Omental fat pad (tissue), 4 donors: ENCODE results near the gene HOMER2. TPM values are rescaled to one million over a fixed set of nuclear protein-coding genes. Genes with fewer than 3 reads are reported as not detected.

Experiments
- ATAC-seq: fragments of 150-250 bp; one replicate; pipeline ENCODE4 v1.9.1; 2016; ENCODE audit warnings: mild to moderate bottlenecking, moderate library complexity; ENCODE audit not compliant: low FRiP score
- DNase-seq: peaks from one replicate; pipeline ENCODE4 v3.0.0-alpha.2; 2019; ENCODE audit warnings: low spot score
- CTCF ChIP-seq, 3 donors: fragments of 450-650 bp; IDR thresholded peaks; one replicate each; pipeline ENCODE4 v1.5.1; 2016 to 2017; ENCODE audit warnings: antibody characterized with exemption in 3 of 3, mild to moderate bottlenecking in 3 of 3, moderate library complexity in 2 of 3
- total RNA-seq, 4 donors: library from RNA; depleted of rRNA; stranded (reverse); fragments of >200 nt; gene quantifications; one replicate each; pipeline ENCODE4 v1.1.0, GENCODE V29; 2016

Gene HOMER2
- total RNA-seq, 4 donors from 2014 or later, result 4.0 to 7.1 (median 4.7) TPM

- TF ChIP-seq CTCF (IDR thresholded peaks at IDR 0.05), result no peak
- ATAC-seq, result no peak
- DNase-seq, result no peak
Observed at GRCh38 chr15:82921242-82921641, 31.3 kb downstream of the HOMER2 start.

- ATAC-seq (no peak), DNase-seq (no peak)
- TF ChIP-seq CTCF (IDR thresholded peaks at IDR 0.05), result no peak
Observed at GRCh38 chr15:82919231-82919886, 33.2 kb downstream of the HOMER2 start.

- ATAC-seq, result no peak
- DNase-seq, result no peak
- no peak for TF ChIP-seq CTCF (IDR thresholded peaks at IDR 0.05)
Observed at GRCh38 chr15:82918607-82919230, 33.8 kb downstream of the HOMER2 start.

GRCh38 chr15:82918162-82918561, 34.4 kb downstream of the HOMER2 start:
- DNase-seq, result no peak
- no peak for ATAC-seq
- no peak for TF ChIP-seq CTCF (IDR thresholded peaks at IDR 0.05)

- DNase-seq, result no peak
- no peak for TF ChIP-seq CTCF (IDR thresholded peaks at IDR 0.05)
- ATAC-seq, result no peak
Observed at GRCh38 chr15:82917249-82917648, 35.3 kb downstream of the HOMER2 start.

GRCh38 chr15:82916161-82916952, 36.2 kb downstream of the HOMER2 start:
- no peak for TF ChIP-seq CTCF (IDR thresholded peaks at IDR 0.05)
- ATAC-seq (no peak), DNase-seq (no peak)
